Esophagus squamous epithelium (tissue), 4 donors: ENCODE results near the gene MBD3.
A peak's percentile ranks its signal among the peaks of the same experiment; 100 is the strongest.

Source experiments
- CTCF ChIP-seq, 6 experiments: fragments of 450-650 bp in 4 of 6; fragments of 200-600 bp in 2 of 6; sonication (generic) in 2 of 6; IDR thresholded peaks; one replicate each; pipeline ENCODE4 v1.5.1; 2016 to 2019; ENCODE audit warnings: antibody characterized with exemption in 6 of 6, mild to moderate bottlenecking in 4 of 6, moderate library complexity in 4 of 6
- POLR2A ChIP-seq, 4 donors: fragments of 450-650 bp; IDR thresholded peaks; one replicate each; pipeline ENCODE4 v1.6.1; 2017; ENCODE audit warnings: antibody characterized with exemption in 4 of 4, mild to moderate bottlenecking in 4 of 4, moderate library complexity in 3 of 4

GRCh38 chr19:1618157-1619093 is 25.8 kb upstream of the MBD3 start:
- TF ChIP-seq CTCF (IDR thresholded peaks at IDR 0.05), result peak in 5 of 6 experiments; percentile 10 to 46 (median 30)
- no peak for TF ChIP-seq POLR2A (IDR thresholded peaks at IDR 0.05)
